Activated CD4-positive, alpha-beta T cell treated with anti-CD3 and anti-CD28 coated beads for 1 hour (primary cell): ENCODE data around the gene NRBP1.
A peak's percentile ranks its signal among the peaks of the same experiment; 100 is the strongest.

Experiments used
- DNase-seq: peaks from one replicate; pipeline ENCODE4 v3.0.0-alpha.2; 2020

Gene NRBP1

GRCh38 chr2:27428213-27428977, at the start of gene NRBP1:
Gene NRBP1 (plus strand): TSS chr2:27428631. CDS start chr2:27433274, 4,643 bp downstream.
- peak; percentile 86 for DNase-seq

GRCh38 chr2:27378809-27379290, 49.6 kb upstream of the NRBP1 start:
- DNase-seq = no peak

GRCh38 chr2:27379383-27379835, 49.0 kb upstream of the NRBP1 start:
- no peak for DNase-seq

GRCh38 chr2:27379836-27380625, 48.4 kb upstream of the NRBP1 start:
- DNase-seq = peak; percentile 26

- peak; percentile 77 for DNase-seq
These were observed 47.5 kb upstream of the NRBP1 start, which contains the start of gene ZNF513 for GRCh38 chr2:27380626-27381545. Gene ZNF513 (minus strand): TSS chr2:27380734. CDS start chr2:27380526, 208 bp downstream.

GRCh38 chr2:27381577-27382181, 46.8 kb upstream of the NRBP1 start:
- DNase-seq = no peak

- DNase-seq = no peak
These were observed 37.4 kb upstream of the NRBP1 start for GRCh38 chr2:27390822-27391679.

- DNase-seq = no peak
These were observed 35.2 kb upstream of the NRBP1 start for GRCh38 chr2:27393225-27393624.

- no peak for DNase-seq
These were observed 29.5 kb upstream of the NRBP1 start for GRCh38 chr2:27398962-27399361.

- no peak for DNase-seq
These were observed 27.9 kb upstream of the NRBP1 start for GRCh38 chr2:27400348-27401135.

- no peak for DNase-seq
These were observed 20.5 kb upstream of the NRBP1 start for GRCh38 chr2:27407798-27408491.

- DNase-seq = no peak
These were observed 19.7 kb upstream of the NRBP1 start for GRCh38 chr2:27408601-27409320.

- peak; percentile 93 for DNase-seq
These were observed 18.9 kb upstream of the NRBP1 start, which contains the start of gene PPM1G for GRCh38 chr2:27409321-27410073. Gene PPM1G (minus strand): TSS chr2:27409591. CDS start chr2:27409422, 169 bp downstream.

GRCh38 chr2:27412419-27413152, 15.8 kb upstream of the NRBP1 start:
- DNase-seq = no peak

GRCh38 chr2:27416151-27416550, 12.3 kb upstream of the NRBP1 start:
- DNase-seq = no peak

- DNase-seq = no peak
These were observed 7.4 kb upstream of the NRBP1 start for GRCh38 chr2:27420996-27421395.

- no peak for DNase-seq
These were observed 6.7 kb upstream of the NRBP1 start for GRCh38 chr2:27421660-27422250.
